ENCODE measurements around the gene ELP4. TPM values are rescaled to one million over a fixed set of nuclear protein-coding genes. Genes with fewer than 3 reads are reported as not detected.
"Not testable (repeated sequence)": the region's sequence is repeated elsewhere in the genome, so short reads cannot be mapped to it uniquely, and the experiment has no call there.

The ELP4 gene
- total RNA-seq, 2 experiments from 2014 or later = 20.8 to 23.8 TPM

GRCh38 chr11:31564517-31564916 lies 55.0 kb downstream of the ELP4 start:
- H3K4me1 Mint-ChIP-seq (ENCODE audit: low read depth); H3K9me3 Mint-ChIP-seq; H3K4me3 Mint-ChIP-seq; DNase-seq; H3K27me3 Mint-ChIP-seq (ENCODE audit: low read depth); H3K27ac Mint-ChIP-seq; CTCF ChIA-PET; intact Hi-C loops (cut with micrococcal nuclease): not testable (repeated sequence)
- H3K36me3 Mint-ChIP-seq (ENCODE audit: low read depth) = peaks cover 28% of the 10 kb centered on the region

DNA sequence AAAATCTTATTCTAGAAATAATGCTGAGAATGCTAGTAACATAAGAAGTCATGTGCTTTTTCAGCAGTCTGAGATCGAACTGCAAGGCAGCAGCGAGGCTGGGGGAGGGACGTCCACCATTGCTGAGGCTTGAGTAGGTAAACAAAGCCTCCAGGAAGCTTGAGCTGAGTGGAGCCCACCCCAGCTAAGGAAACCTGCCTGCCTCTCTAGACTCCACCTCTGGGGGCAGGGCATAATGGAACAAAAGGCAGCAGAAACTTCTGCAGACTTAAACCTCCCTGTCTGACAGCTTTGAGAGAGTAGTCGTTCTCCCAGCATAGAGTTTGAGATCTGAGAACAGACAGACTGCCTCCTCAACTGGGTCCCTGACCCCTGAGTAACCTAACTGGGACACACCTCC lies 64.6 kb downstream of the ELP4 start:
- peaks cover 29% of the 10 kb centered on the region for H3K9me3 Mint-ChIP-seq
- H3K27me3 Mint-ChIP-seq (ENCODE audit: low read depth); H3K4me3 Mint-ChIP-seq; H3K4me1 Mint-ChIP-seq (ENCODE audit: low read depth); DNase-seq; CTCF ChIA-PET; H3K27ac Mint-ChIP-seq; intact Hi-C loops (cut with micrococcal nuclease): not testable (repeated sequence)
- H3K36me3 Mint-ChIP-seq (ENCODE audit: low read depth) = peaks cover 31% of the 10 kb centered on the region

- Mint-ChIP-seq H3K36me3 (ENCODE audit: low read depth) (peaks cover 29% of the 10 kb centered on the region), H3K9me3 (peaks cover 26% of the 10 kb centered on the region)
- H3K4me3 Mint-ChIP-seq; intact Hi-C loops (cut with micrococcal nuclease); H3K27ac Mint-ChIP-seq; H3K4me1 Mint-ChIP-seq (ENCODE audit: low read depth); H3K27me3 Mint-ChIP-seq (ENCODE audit: low read depth); DNase-seq: not testable (repeated sequence)
- CTCF ChIA-PET = interaction anchor here (0.6 to 0.7 kb wide), 2 partner anchors 12 to 43 kb away, joined by 3 read pairs; no protein-coding TSS in a partner anchor
These were observed 66.2 kb downstream of the ELP4 start for GRCh38 chr11:31575764-31576163.

DNA sequence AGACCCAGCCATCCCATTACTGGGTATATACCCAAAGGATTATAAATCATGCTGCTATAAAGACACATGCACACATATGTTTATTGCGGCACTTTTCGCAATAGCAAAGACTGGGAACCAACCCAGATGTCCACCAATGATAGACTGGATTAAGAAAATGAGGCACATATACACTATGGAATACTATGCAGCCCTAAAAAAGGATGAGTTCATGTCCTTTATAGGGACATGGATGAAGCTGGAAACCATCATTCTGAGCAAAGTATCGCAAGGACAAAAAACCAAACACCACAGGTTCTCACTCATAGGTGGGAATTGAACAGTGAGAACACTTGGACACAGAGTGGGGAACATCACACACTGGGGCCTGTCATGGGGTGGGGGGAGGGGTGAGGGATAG lies 69.8 kb downstream of the ELP4 start:
- H3K27ac Mint-ChIP-seq; H3K27me3 Mint-ChIP-seq (ENCODE audit: low read depth); H3K4me1 Mint-ChIP-seq (ENCODE audit: low read depth); DNase-seq; CTCF ChIA-PET; H3K4me3 Mint-ChIP-seq; intact Hi-C loops (cut with micrococcal nuclease): not testable (repeated sequence)
- H3K9me3 Mint-ChIP-seq = peaks cover 24% of the 10 kb centered on the region
- H3K36me3 Mint-ChIP-seq (ENCODE audit: low read depth) = peaks cover 19% of the 10 kb centered on the region

DNA sequence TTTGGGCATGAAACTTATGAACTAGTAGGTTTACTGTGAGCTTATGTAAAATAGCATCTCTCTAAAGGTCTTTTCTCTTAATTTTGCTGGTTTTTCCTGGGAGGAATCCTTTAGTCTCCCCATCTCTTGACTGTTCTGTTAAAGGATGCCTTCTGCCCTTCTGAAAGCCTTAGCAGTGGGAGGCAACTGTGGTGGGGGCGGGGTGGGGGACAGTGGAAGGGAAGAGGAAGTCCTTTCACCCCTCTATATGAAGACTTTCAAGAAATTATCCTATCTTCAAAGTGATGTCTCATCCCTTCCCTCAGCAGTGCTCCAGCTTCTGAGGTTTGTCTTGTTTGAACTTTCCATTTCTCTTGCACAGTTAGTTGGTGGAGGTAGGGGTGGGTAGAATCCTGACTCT lies 73.1 kb downstream of the ELP4 start:
- intact Hi-C loops (cut with micrococcal nuclease) = no loop called here
- CTCF ChIA-PET = no interaction called here
- Mint-ChIP-seq H3K9me3 (peaks cover 7% of the 10 kb centered on the region), H3K4me3 (no peak overlapping the region), H3K4me1 (ENCODE audit: low read depth) (peaks cover 6% of the 10 kb centered on the region), H3K36me3 (ENCODE audit: low read depth) (peaks cover 7% of the 10 kb centered on the region), H3K27me3 (ENCODE audit: low read depth) (no peaks in the 10 kb centered on the region), H3K27ac (no peak overlapping the region)
- no peak for DNase-seq

GRCh38 chr11:31598454-31598853 lies 88.9 kb downstream of the ELP4 start:
- Mint-ChIP-seq H3K4me1 (ENCODE audit: low read depth) (no peaks in the 10 kb centered on the region), H3K4me3 (no peak overlapping the region), H3K9me3 (peaks cover 2% of the 10 kb centered on the region), H3K36me3 (ENCODE audit: low read depth) (peaks cover 17% of the 10 kb centered on the region), H3K27ac (no peak overlapping the region), H3K27me3 (ENCODE audit: low read depth) (no peaks in the 10 kb centered on the region)
- DNase-seq = no peak
- CTCF ChIA-PET = no interaction called here
- intact Hi-C loops (cut with micrococcal nuclease) = no loop called here

- H3K4me3 Mint-ChIP-seq = no peak overlapping the region
- no peak for DNase-seq
- peaks cover 19% of the 10 kb centered on the region for H3K36me3 Mint-ChIP-seq (ENCODE audit: low read depth)
- H3K27me3 Mint-ChIP-seq (ENCODE audit: low read depth) = no peaks in the 10 kb centered on the region
- intact Hi-C loops (cut with micrococcal nuclease) = no loop called here
- H3K9me3 Mint-ChIP-seq = peaks cover 2% of the 10 kb centered on the region
- no peak overlapping the region for H3K27ac Mint-ChIP-seq
- H3K4me1 Mint-ChIP-seq (ENCODE audit: low read depth) = no peaks in the 10 kb centered on the region
- CTCF ChIA-PET = no interaction called here
These were observed 92.2 kb downstream of the ELP4 start for GRCh38 chr11:31601635-31602282.

DNA sequence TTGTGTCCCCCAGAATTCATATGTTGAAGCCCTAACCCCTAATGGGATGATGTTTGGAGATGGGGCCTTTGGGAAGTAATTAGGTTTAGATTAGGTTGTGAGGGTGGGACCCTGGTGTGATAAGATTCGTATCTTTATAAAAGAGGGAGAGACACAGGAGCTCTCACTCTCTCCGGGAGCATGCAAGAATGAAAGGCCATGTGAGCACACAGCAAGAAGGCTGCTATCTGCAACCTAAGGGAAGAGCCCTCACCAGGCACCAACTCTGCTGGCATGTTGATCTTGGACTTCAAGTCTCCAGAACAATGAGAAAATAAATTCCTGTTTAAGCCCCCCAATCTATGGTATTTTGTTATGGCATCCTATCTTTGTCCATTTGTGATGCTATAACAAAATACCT lies 97.3 kb downstream of the ELP4 start:
- H3K27me3 Mint-ChIP-seq (ENCODE audit: low read depth) = no peaks in the 10 kb centered on the region
- no peak for DNase-seq
- H3K4me3 Mint-ChIP-seq = no peak overlapping the region
- H3K4me1 Mint-ChIP-seq (ENCODE audit: low read depth) = no peaks in the 10 kb centered on the region
- H3K27ac Mint-ChIP-seq = no peak overlapping the region
- peaks cover 16% of the 10 kb centered on the region for H3K36me3 Mint-ChIP-seq (ENCODE audit: low read depth)
- intact Hi-C loops (cut with micrococcal nuclease) = no loop called here
- CTCF ChIA-PET = no interaction called here
- H3K9me3 Mint-ChIP-seq = no peaks in the 10 kb centered on the region

GRCh38 chr11:31607914-31608313 lies 98.3 kb downstream of the ELP4 start:
- no peak for DNase-seq
- Mint-ChIP-seq H3K4me1 (ENCODE audit: low read depth) (no peaks in the 10 kb centered on the region), H3K4me3 (no peak overlapping the region), H3K27me3 (ENCODE audit: low read depth) (no peaks in the 10 kb centered on the region), H3K27ac (no peak overlapping the region), H3K9me3 (no peaks in the 10 kb centered on the region), H3K36me3 (ENCODE audit: low read depth) (peaks cover 16% of the 10 kb centered on the region)
- intact Hi-C loops (cut with micrococcal nuclease) = no loop called here
- CTCF ChIA-PET = no interaction called here

- Mint-ChIP-seq H3K4me1 (ENCODE audit: low read depth) (no peaks in the 10 kb centered on the region), H3K4me3 (no peak overlapping the region), H3K36me3 (ENCODE audit: low read depth) (peaks cover 14% of the 10 kb centered on the region), H3K9me3 (no peaks in the 10 kb centered on the region), H3K27ac (no peak overlapping the region), H3K27me3 (ENCODE audit: low read depth) (no peaks in the 10 kb centered on the region)
- DNase-seq = no peak
- CTCF ChIA-PET = no interaction called here
- intact Hi-C loops (cut with micrococcal nuclease) = no loop called here
These were observed 99.4 kb downstream of the ELP4 start for GRCh38 chr11:31608995-31609394.

GRCh38 chr11:31610544-31610943 lies 101.0 kb downstream of the ELP4 start:
- Mint-ChIP-seq H3K27me3 (ENCODE audit: low read depth) (no peaks in the 10 kb centered on the region), H3K4me1 (ENCODE audit: low read depth) (no peaks in the 10 kb centered on the region), H3K9me3 (no peaks in the 10 kb centered on the region), H3K4me3 (no peak overlapping the region), H3K36me3 (ENCODE audit: low read depth) (peaks cover 17% of the 10 kb centered on the region), H3K27ac (no peak overlapping the region)
- DNase-seq = no peak
- CTCF ChIA-PET = no interaction called here
- intact Hi-C loops (cut with micrococcal nuclease) = no loop called here

DNA sequence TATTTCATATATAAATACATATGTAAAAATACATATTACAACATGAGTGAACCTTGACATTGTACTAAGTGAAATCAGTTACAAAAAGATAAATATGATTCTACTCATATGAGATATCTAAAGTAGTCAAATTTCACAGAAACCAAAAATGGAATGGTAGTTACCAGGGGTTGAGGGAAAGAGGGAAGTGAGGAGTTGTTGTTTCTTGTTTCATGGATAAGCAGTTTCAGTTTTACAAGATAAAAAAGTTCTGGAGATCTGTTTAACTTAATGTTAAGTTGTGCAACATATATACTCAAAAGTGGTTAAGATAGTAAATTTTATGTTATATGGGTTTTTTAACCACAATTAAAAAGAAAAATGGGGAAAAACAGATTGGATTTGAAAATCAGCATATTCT lies 107.7 kb downstream of the ELP4 start:
- intact Hi-C loops (cut with micrococcal nuclease) = no loop called here
- DNase-seq = no peak
- Mint-ChIP-seq H3K4me1 (ENCODE audit: low read depth) (no peaks in the 10 kb centered on the region), H3K9me3 (no peaks in the 10 kb centered on the region), H3K27me3 (ENCODE audit: low read depth) (no peaks in the 10 kb centered on the region), H3K27ac (no peak overlapping the region), H3K4me3 (no peak overlapping the region), H3K36me3 (ENCODE audit: low read depth) (peaks cover 11% of the 10 kb centered on the region)
- CTCF ChIA-PET = no interaction called here

- CTCF ChIA-PET = no interaction called here
- H3K27ac Mint-ChIP-seq = no peak overlapping the region
- no peaks in the 10 kb centered on the region for H3K4me1 Mint-ChIP-seq (ENCODE audit: low read depth)
- intact Hi-C loops (cut with micrococcal nuclease) = no loop called here
- H3K36me3 Mint-ChIP-seq (ENCODE audit: low read depth) = peaks cover 8% of the 10 kb centered on the region
- H3K9me3 Mint-ChIP-seq = no peaks in the 10 kb centered on the region
- H3K27me3 Mint-ChIP-seq (ENCODE audit: low read depth) = no peaks in the 10 kb centered on the region
- H3K4me3 Mint-ChIP-seq = no peak overlapping the region
- DNase-seq = no peak
These were observed 110.4 kb downstream of the ELP4 start for GRCh38 chr11:31619980-31620379.

Data from activated naive CD4-positive, alpha-beta T cell treated with anti-CD3 and anti-CD28 coated beads for 36 hours (primary cell).